OCI-LY3 (cell line): ENCODE measurements around the gene GRM8.

ENCODE experiments used
- EZH2phosphoT487 ChIP-seq: fragments of 200-600 bp; shearing (Covaris generic); IDR thresholded peaks from 2 replicates; pipeline ENCODE4 v1.6.1; 2018; ENCODE audit warnings: antibody characterized with exemption, mixed run types, low read depth
- TF ChIP-seq, protein P1 (sequence below): fragments of 200-600, 300-600 bp; sonication (generic); IDR thresholded peaks from 2 replicates; pipeline ENCODE4 v1.5.1; 2014; ENCODE audit warnings: antibody characterized with exemption, low read length, low read depth

DNA sequence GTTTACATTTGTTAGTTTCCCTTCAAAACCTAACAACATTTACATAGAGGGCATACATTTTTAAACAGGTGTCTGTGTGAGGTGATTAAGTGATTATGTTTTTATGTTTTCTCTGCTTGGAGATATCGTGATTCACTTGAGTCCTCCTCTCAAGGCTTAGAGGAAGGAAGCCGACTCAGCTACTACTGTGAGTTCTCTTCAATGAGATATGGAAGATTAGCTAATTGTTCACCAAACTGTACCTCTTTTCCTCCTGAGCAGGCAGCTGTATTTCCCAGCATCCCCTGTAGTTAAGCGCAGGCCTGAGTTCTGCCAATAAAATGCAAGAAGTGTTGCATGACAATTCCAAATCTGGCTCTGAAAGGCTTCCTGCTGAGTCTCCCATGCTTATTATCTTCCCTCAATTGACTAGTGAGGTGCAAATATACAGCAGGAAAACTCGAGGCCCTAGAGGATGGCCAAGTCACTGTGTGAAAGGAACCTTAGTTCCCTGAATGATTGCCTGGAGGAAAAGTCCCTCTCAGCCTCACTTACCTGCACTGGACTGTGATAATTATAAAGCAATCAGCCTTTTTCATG is 528.7 kb downstream of the GRM8 start:
- TF ChIP-seq, protein P1, sequence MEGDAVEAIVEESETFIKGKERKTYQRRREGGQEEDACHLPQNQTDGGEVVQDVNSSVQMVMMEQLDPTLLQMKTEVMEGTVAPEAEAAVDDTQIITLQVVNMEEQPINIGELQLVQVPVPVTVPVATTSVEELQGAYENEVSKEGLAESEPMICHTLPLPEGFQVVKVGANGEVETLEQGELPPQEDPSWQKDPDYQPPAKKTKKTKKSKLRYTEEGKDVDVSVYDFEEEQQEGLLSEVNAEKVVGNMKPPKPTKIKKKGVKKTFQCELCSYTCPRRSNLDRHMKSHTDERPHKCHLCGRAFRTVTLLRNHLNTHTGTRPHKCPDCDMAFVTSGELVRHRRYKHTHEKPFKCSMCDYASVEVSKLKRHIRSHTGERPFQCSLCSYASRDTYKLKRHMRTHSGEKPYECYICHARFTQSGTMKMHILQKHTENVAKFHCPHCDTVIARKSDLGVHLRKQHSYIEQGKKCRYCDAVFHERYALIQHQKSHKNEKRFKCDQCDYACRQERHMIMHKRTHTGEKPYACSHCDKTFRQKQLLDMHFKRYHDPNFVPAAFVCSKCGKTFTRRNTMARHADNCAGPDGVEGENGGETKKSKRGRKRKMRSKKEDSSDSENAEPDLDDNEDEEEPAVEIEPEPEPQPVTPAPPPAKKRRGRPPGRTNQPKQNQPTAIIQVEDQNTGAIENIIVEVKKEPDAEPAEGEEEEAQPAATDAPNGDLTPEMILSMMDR, result no peak
- no peak for TF ChIP-seq EZH2phosphoT487
